Esophagus mucosa (tissue), 1 donor: ENCODE data around the gene CCDC192. TPM values are rescaled to one million over a fixed set of nuclear protein-coding genes. Genes with fewer than 3 reads are reported as not detected.
A peak's percentile ranks its signal among the peaks of the same experiment; 100 is the strongest.

Source experiments
- ATAC-seq: fragments of 200-7000 bp; cut with Tn5 transposase; one replicate; pipeline ENCODE4 v1.9.1; 2020
- total RNA-seq: library from RNA; stranded (reverse); gene quantifications from one replicate; pipeline ENCODE4 v1.2.4, GENCODE V29; 2023
- donor health status: DM: yes; HTN: yes; CAD: no.

The CCDC192 gene
- total RNA-seq, 1 donor from 2014 or later = not detected

GRCh38 chr5:127961763-127962145 is 258.6 kb downstream of the CCDC192 start:
- no peak for ATAC-seq

GRCh38 chr5:127962491-127962890 is 259.3 kb downstream of the CCDC192 start:
- ATAC-seq = no peak

GRCh38 chr5:127963233-127963632 is 260.0 kb downstream of the CCDC192 start:
- ATAC-seq = no peak

GRCh38 chr5:127963931-127964330 is 260.7 kb downstream of the CCDC192 start:
- no peak for ATAC-seq

- no peak for ATAC-seq
These were observed 264.3 kb downstream of the CCDC192 start for GRCh38 chr5:127967323-127967982.

GRCh38 chr5:127967983-127968592 is 264.9 kb downstream of the CCDC192 start:
- peak; percentile 45 for ATAC-seq

- ATAC-seq = no peak
These were observed 265.8 kb downstream of the CCDC192 start for GRCh38 chr5:127969002-127969401.

- ATAC-seq = no peak
These were observed 266.5 kb downstream of the CCDC192 start for GRCh38 chr5:127969651-127970050.

- ATAC-seq = no peak
These were observed 266.9 kb downstream of the CCDC192 start for GRCh38 chr5:127970081-127970480.

- ATAC-seq = no peak
These were observed 267.7 kb downstream of the CCDC192 start for GRCh38 chr5:127970854-127971425.

GRCh38 chr5:127975961-127976360 is 272.8 kb downstream of the CCDC192 start:
- no peak for ATAC-seq

GRCh38 chr5:127976525-127976924 is 273.3 kb downstream of the CCDC192 start:
- ATAC-seq = no peak

GRCh38 chr5:127976991-127977717 is 274.0 kb downstream of the CCDC192 start:
- ATAC-seq = no peak

GRCh38 chr5:127978738-127979300 is 275.6 kb downstream of the CCDC192 start:
- no peak for ATAC-seq

- no peak for ATAC-seq
These were observed 276.3 kb downstream of the CCDC192 start for GRCh38 chr5:127979475-127979874.

GRCh38 chr5:127980843-127981242 is 277.7 kb downstream of the CCDC192 start:
- ATAC-seq = no peak

- ATAC-seq = no peak
These were observed 278.3 kb downstream of the CCDC192 start for GRCh38 chr5:127981498-127981897.

GRCh38 chr5:127985811-127986325 is 282.7 kb downstream of the CCDC192 start:
- ATAC-seq = no peak

GRCh38 chr5:127987354-127988145 is 284.4 kb downstream of the CCDC192 start:
- ATAC-seq = no peak

- no peak for ATAC-seq
These were observed 285.1 kb downstream of the CCDC192 start for GRCh38 chr5:127988146-127988760.
